ENCODE measurements around the gene PCDHGB7.
"Not testable (repeated sequence)": the region's sequence is repeated elsewhere in the genome, so short reads cannot be mapped to it uniquely, and the experiment has no call there.

GRCh38 chr5:141417494-141418172 lies at the start of gene PCDHGB7:
- TF ChIP-seq CTCF (optimal IDR thresholded peaks at IDR 0.05 in 1 of 3, IDR thresholded peaks at IDR 0.05 in 1 of 3, conservative IDR thresholded peaks at IDR 0.05 in 1 of 3; ENCODE audit: extremely low read depth in 1 of 3, insufficient read depth in 2 of 3, low read length in 3 of 3) = peak; percentile 55 to 78 (median 66)
- TF ChIP-seq EZH2 (IDR thresholded peaks at IDR 0.05; ENCODE audit: low read length) = not testable (repeated sequence)
